ENCODE results near the gene EDC3. TPM values are rescaled to one million over a fixed set of nuclear protein-coding genes. Genes with fewer than 3 reads are reported as not detected.

Gene EDC3
- total and polyA plus RNA-seq, 9 of the 15 experiments (the other 6 are each of a cell fraction or from before 2014, with no cell fraction given) = 11.7 to 63.9 (median 32.8) TPM

- FAIRE-seq (no peak), DNase-seq (ENCODE audit: extremely low read depth in 1 of 4, low spot score in 3 of 4) (no peak), ATAC-seq (no peak)
- intact Hi-C loops (cut with micrococcal nuclease) = no loop called here
- peaks cover 5 to 10% of the 10 kb centered on the region in 2 experiments; a peak in 2 of 5 replicates for H3K4me1 ChIP-seq (replicated peaks in 1 of 2; ENCODE audit: control insufficient read depth in 2 of 2, insufficient read depth in 2 of 2, low read length in 2 of 2)
- no peaks in the 10 kb centered on the region for H3K9me3 ChIP-seq (replicated peaks; ENCODE audit: control insufficient read depth, insufficient read depth, low read depth, low read length)
- H3K4me2 ChIP-seq (ENCODE audit: insufficient read depth, low read length) = no peak overlapping the region
- no peak overlapping the region for H3K9ac ChIP-seq (ENCODE audit: insufficient read depth in 1 of 2, low read depth in 2 of 2, low read length in 2 of 2)
- H3K4me3 ChIP-seq = no peak overlapping the region
- WGBS (ENCODE audit: insufficient coverage, low coverage, missing lambda C conversion rate) = 5% methylated on average over 7 of the region's 7 CpGs
- peaks cover 54 to 69% of the 10 kb centered on the region in 2 experiments for H3K27me3 ChIP-seq (ENCODE audit: control insufficient read depth in 2 of 2, insufficient read depth in 2 of 2, low read length in 2 of 2)
- no peaks in the 10 kb centered on the region for H4K20me1 ChIP-seq (replicated peaks; ENCODE audit: control insufficient read depth, insufficient read depth, low read length)
- in situ Hi-C loops (cut with MboI) = no loop called here
- H3K9me1 ChIP-seq (ENCODE audit: control insufficient read depth, insufficient read depth, low read length) = no peaks in the 10 kb centered on the region
- no peaks in the 10 kb centered on the region for H3K36me3 ChIP-seq (ENCODE audit: control insufficient read depth, insufficient read depth, low read length)
- no peak overlapping the region for H3K27ac ChIP-seq (ENCODE audit: extremely low read depth, low read depth, low read length)
- ChIA-PET CTCF (ENCODE audit: low intra/inter-chr PET ratio) (no interaction called here), POLR2A (interaction anchor here (0.6 kb wide), 1 partner anchor 146 kb away, joined by 3 read pairs; no protein-coding TSS in a partner anchor)
- no peak overlapping the region for H2AFZ ChIP-seq (ENCODE audit: low read depth, low read length)
- BruUV-seq (replicated peaks) = no TSS peak
- H3K79me2 ChIP-seq (ENCODE audit: control insufficient read depth, insufficient read depth, low read length) = no peaks in the 10 kb centered on the region
- no peak for TF ChIP-seq HMG20A (CRISPR knock-in tag; conservative IDR thresholded peaks at IDR 0.05)
- no peak for TF ChIP-seq HMBOX1 (IDR thresholded peaks at IDR 0.05)
- no peak for TF ChIP-seq MNT (conservative IDR thresholded peaks at IDR 0.05)
- TF ChIP-seq KLF1 (tag; IDR thresholded peaks at IDR 0.05) = no peak
- no peak for TF ChIP-seq ZMIZ1 (IDR thresholded peaks at IDR 0.05; ENCODE audit: low read depth in 2 of 2, low read length in 2 of 2)
- no peak for TF ChIP-seq MEF2A (IDR thresholded peaks at IDR 0.05; ENCODE audit: control insufficient read depth, low read depth, low read length)
- no peak for TF ChIP-seq PTBP1 (IDR thresholded peaks at IDR 0.05; ENCODE audit: low read depth, low read length)
- TF ChIP-seq SMAD1 (IDR thresholded peaks at IDR 0.05; ENCODE audit: low read depth, low read length, partially characterized antibody) = no peak
- TF ChIP-seq FOXA3 (CRISPR knock-in tag; conservative IDR thresholded peaks at IDR 0.05 in 1 of 2, IDR thresholded peaks at IDR 0.05 in 1 of 2) = no peak
- TF ChIP-seq MCM5 (IDR thresholded peaks at IDR 0.05; ENCODE audit: low read depth) = no peak
- TF ChIP-seq ZNF12 (CRISPR knock-in tag; IDR thresholded peaks at IDR 0.05) = no peak
- TF ChIP-seq ZNF75A (CRISPR knock-in tag; IDR thresholded peaks at IDR 0.05) = no peak
- TF ChIP-seq ZNF408 (CRISPR knock-in tag; IDR thresholded peaks at IDR 0.05; ENCODE audit: low read depth) = no peak
- TF ChIP-seq ZNF175 (CRISPR knock-in tag; IDR thresholded peaks at IDR 0.05; ENCODE audit: low read depth) = no peak
- no peak for TF ChIP-seq SRF (CRISPR knock-in tag; IDR thresholded peaks at IDR 0.05)
Measured at GRCh38 chr15:74730619-74731316, 34.9 kb upstream of the EDC3 start.

Measured in K562 (cell line).